DND-41 (cell line): ENCODE measurements around the gene THOC1.

Experiments used
- CTCF ChIP-seq: IDR thresholded peaks from 2 replicates; pipeline ENCODE4 v1.5.1; 2012; ENCODE audit warnings: borderline replicate concordance, low read length, moderate library complexity, mild to moderate bottlenecking; ENCODE audit not compliant: poor library complexity, severe bottlenecking; ENCODE audit errors: extremely low read depth
- EZH2 ChIP-seq: IDR thresholded peaks from 3 replicates; pipeline ENCODE4 v1.6.1; 2012; ENCODE audit warnings: borderline replicate concordance, low read depth, mild to moderate bottlenecking, moderate library complexity, low read length, inconsistent platforms; ENCODE audit not compliant: severe bottlenecking

- TF ChIP-seq CTCF (no peak), EZH2 (no peak)
These were observed 52.3 kb downstream of the THOC1 start for GRCh38 chr18:215448-216010.
